ENCODE results near the gene NGRN.
"Not testable (repeated sequence)": the region's sequence is repeated elsewhere in the genome, so short reads cannot be mapped to it uniquely, and the experiment has no call there.

Gene NGRN

DNA sequence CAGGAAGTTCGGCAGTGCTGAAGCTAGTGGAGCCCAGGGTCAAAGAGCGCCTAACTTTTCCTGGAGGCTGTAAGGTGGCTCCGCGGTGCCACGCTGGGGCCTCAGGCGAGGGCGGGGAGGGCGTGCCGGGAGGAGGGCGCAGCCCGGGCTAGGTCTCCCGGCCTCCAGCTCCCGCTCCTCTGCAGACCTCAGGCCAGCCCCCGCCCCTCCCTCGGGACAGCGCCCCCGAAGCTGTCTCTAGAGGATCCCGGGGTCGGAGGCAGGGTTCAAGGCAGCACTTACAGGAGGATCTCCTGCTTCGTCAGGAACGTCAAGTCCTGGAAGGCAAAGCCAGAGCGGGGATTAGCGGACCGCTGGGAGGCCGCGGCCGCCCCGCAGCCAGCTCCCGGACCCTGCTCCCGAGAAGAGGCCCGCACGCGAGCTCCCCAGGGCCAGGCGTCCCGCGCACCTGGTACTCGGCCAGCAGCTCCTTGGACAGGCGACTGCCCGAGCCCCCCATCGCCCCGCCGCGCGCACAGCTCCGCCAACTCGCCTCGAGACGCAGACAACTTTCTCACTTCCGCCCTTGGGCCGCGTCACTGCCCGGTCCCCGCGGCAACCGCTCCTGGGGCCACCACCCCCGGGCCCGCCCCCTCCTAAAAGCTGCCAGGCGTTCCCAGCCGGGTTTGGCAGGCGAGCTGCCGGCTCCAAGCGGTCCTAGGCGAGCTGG lies 31.9 kb upstream of the NGRN start, which contains the start of gene CIB1:
Gene CIB1 (minus strand): TSS at position 555 of the 709 bp plus-strand sequence. CDS start 56 bp downstream, at position 499.
- DNase-seq (ENCODE audit: insufficient read length, low spot score) (peak; percentile 98), FAIRE-seq (no peak)

- DNase-seq (ENCODE audit: insufficient read length, low spot score) (no peak), FAIRE-seq (peak; percentile 82)
Measured at GRCh38 chr15:90234096-90234988, 31.1 kb upstream of the NGRN start, which contains the start of gene GDPGP1. Gene GDPGP1 (plus strand): TSS chr15:90234209. CDS start chr15:90240909, 6,700 bp downstream.

DNA sequence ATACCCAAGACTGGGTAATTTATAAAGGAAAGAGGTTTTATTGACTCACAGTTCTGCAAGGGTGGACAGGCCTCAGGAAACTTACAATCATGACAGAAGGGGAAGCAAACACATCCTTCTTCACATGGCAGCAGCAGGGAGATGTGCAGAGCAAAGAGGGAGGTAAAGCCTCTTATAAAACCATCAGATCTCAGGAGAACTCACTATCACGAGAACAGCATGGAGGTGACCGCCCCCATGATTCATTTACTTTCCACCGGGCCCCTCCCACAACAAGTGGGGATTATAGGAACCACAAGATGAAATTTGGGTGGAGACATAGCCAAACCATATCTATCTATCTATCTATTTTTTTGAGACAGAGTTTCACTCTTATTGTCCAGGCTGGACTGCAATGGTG lies 26.1 kb upstream of the NGRN start:
- DNase-seq (ENCODE audit: insufficient read length, low spot score) (no peak), FAIRE-seq (no peak)

DNA sequence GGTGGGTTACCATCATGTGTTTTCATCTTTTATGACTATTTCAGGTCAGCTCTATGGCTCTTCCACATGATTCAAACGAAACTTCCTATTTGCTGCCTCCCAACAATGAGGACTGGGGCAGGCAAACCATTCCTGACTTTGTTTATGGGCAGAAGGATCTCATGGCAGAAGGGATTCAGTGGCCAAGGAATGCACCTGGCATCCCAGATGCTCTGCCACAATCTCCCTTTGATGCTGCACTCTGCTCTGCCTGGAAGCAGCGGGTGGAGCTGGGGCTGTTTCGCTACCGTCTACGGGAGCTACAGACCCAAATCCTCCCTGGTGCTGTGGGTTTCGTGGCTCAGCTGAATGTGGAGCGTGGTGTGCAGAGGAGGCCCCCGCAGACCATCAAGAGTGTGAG lies 24.6 kb upstream of the NGRN start:
- DNase-seq (ENCODE audit: insufficient read length, low spot score): no peak
- no peak for FAIRE-seq

- DNase-seq (ENCODE audit: insufficient read length, low spot score) (no peak), FAIRE-seq (no peak)
Measured at GRCh38 chr15:90241343-90242192, 23.9 kb upstream of the NGRN start.

DNA sequence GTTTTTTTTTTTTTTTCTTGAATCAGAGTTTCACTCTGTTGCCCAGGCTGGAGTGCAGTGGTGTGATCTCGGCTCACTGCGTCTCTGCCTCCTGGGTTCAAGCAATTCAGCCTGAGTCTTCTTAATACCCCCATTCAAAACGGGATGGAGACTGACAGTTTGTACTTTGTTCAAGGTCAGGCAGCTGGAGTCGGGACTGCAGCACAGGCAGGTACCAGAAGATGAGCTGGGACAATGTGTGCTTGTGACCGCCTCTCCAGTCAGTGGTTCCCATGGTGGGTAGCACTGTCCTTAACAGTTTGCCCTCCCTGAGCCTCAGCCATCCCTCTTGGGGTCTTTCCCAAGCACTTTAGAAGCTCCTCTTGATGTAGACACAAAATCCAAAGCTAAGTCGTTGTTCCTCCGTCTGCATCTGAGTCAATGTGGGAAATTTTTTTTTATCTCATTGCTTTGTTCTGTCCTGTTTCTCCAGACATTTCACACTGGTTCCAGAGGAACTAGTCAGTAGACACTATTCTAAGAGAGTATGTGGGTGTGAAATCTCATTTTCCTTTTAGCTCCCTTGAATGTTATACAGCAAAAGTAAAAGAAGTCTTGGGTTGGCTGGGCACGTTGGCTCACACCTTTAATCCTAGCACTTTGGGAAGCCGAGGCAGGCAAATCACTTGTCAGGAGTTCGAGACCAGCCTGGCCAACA lies 21.4 kb upstream of the NGRN start:
- DNase-seq (ENCODE audit: insufficient read length, low spot score): no peak
- FAIRE-seq: no peak

DNA sequence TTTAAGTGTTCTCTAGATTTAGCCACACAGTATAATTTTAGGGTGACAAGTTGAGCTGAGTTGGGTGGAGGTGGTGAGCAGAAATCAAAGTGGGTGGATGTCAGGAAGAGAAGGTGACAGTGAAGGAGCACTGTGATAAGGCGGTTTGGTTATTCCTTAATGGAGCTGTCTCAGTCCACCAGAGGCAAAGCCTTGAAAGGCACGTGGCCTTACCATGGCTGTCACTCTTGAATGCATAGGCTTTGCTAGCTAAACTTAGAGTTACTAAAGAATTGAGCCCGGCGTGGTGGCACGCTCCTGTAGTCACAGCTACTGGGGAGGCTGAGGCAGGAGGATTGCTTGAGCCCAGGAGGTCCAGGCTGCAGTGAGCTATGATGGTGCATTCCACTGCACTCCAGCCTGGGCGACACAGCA lies 16.7 kb upstream of the NGRN start:
- DNase-seq (ENCODE audit: insufficient read length, low spot score) (no peak), FAIRE-seq (no peak)

DNA sequence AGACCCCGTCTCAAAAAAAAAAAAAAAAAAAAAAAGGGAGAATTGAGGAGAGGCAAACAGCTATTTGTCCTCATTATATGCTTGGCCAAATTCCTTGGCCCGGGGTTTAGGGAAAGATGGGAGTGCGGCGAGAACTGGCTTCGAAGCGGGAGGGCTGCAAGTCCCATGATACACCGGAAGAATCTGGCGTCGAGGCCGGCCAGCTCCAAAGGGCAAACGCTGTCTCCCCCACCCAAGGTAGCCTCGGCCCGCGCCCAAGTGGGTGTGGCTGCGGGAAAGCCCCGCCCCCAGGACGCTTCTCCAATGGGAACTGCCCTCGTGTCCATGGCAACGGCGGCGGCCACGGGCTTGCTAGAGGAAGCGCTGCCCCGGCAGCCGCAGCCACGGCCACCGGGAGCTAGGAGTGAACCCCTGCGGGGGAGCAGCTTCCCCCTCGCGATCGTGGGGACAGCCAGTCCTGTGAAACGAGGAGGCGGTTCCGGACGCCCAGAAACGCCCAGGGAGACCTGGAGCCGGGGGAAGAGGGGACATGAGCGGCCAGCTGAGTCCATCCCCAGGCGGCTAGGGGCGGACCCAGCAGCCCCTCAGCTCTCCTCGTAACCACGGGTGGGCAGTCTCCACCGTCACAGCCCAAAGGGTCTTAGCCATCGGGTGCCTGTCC lies 16.1 kb upstream of the NGRN start, which contains the start of gene TTLL13:
Gene TTLL13 (plus strand): TSS at position 354 of the 661 bp plus-strand sequence. CDS start 1,075 bp downstream, outside the sequence.
- FAIRE-seq (no peak), DNase-seq (ENCODE audit: insufficient read length, low spot score) (peak; percentile 77)

DNA sequence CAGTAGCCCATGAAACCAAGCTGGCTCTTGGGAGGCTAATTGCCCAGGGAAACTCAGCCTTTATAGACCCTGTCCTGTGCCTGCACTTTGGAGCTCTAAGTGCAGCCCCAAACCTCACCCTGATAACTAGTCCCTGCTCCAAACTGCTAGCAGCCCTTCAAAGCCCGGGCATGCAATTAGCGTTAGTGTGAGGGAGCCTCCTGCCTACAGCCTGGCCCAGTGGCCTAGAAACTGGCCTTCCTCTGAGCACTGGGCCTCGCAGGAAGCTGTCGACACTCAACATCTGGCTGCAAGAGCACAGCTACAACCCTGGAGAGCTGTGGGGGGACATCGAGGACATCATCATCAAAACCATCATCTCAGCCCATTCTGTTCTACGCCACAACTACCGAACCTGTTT lies 7.7 kb upstream of the NGRN start:
- DNase-seq (ENCODE audit: insufficient read length, low spot score) (no peak), FAIRE-seq (no peak)

GRCh38 chr15:90259524-90259923 lies 5.9 kb upstream of the NGRN start:
- FAIRE-seq: no peak
- DNase-seq (ENCODE audit: insufficient read length, low spot score): no peak

- not testable (repeated sequence) for FAIRE-seq; DNase-seq (ENCODE audit: insufficient read length, low spot score)
Measured at GRCh38 chr15:90260731-90261130, 4.7 kb upstream of the NGRN start.

DNA sequence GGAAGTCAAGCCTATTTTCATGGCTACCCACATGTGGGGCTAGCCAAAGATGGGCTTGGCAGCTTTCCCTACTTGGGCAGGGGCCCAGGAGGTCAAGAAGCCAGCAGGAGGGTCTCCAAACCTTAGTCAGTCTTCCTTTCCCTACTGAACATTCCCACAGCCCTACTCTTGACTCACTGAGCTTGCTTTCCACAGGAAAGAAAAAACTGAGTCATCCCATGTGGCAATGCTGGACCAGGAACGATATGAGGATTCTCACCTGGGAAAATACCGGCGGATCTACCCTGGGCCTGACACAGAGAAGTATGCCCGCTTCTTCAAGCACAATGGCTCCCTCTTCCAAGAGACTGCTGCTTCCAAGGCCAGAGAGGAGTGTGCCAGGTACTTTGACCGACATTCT lies 3.7 kb upstream of the NGRN start:
- DNase-seq (ENCODE audit: insufficient read length, low spot score) (no peak), FAIRE-seq (no peak)

DNA sequence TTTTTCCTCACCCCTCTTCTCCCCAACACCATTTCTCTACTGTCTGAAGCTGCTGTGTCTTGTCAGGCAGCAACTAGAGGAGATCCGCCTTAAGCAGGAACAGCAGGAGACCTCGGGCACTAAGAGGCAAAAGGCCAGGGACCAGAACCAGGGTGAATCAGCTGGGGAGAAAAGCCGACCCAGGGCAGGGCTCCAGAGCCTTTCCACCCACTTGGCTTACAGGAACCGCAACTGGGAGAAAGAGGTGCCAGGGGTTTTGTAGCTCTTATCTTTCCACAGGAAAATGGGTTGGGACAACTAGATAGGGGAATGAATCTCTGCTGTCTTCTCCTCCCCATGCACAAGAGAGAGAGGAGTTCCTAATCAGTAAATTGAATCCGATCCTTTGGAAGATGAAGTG lies 3.0 kb upstream of the NGRN start:
- FAIRE-seq: no peak
- DNase-seq (ENCODE audit: insufficient read length, low spot score): no peak

DNA sequence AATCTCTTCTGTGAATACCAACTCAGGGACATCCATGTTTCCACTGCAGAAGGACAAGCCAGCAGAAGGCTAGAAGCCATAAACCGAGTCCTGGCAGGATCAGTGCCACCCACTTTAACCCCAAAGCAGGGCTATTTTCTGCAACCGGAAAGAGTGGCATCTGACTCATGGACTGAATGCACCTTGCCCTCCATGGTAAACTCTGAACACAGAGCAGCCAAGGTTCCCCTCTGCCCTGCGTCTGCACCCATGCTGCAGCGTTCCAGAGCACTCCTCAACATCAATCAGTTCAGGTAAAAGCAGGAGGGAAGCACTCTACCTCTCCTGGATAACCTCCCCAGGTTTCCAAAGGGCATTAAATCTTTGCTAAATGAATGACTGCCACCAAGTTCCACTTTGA lies 801 bp upstream of the NGRN start:
- DNase-seq (ENCODE audit: insufficient read length, low spot score): no peak
- no peak for FAIRE-seq

DNA sequence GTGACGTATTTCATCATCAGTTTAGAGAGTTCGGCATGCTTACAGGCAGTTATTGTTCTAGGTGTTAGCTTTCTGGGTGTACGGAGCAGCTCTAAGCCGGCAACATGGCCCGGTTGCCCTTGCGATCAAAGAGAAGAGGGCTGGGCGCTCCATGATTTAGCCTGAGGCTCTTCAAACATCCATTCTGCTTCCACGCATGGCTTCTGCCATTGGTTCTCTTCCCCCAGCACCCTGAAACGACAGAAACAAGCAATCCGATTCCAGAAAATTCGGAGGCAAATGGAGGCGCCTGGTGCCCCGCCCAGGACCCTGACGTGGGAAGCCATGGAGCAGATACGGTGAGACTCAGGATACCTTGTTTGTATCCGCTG lies 574 bp downstream of the NGRN start:
- DNase-seq (ENCODE audit: insufficient read length, low spot score): peak; percentile 30
- no peak for FAIRE-seq

- FAIRE-seq: no peak
- no peak for DNase-seq (ENCODE audit: insufficient read length, low spot score)
Measured at GRCh38 chr15:90266485-90266884, 1.0 kb downstream of the NGRN start.

GRCh38 chr15:90268415-90268814 lies 2.9 kb downstream of the NGRN start:
- FAIRE-seq (no peak), DNase-seq (ENCODE audit: insufficient read length, low spot score) (no peak)

GRCh38 chr15:90270502-90271150 lies 5.2 kb downstream of the NGRN start:
- FAIRE-seq (no peak), DNase-seq (ENCODE audit: insufficient read length, low spot score) (no peak)

Data from HTR-8/SVneo (cell line).